ENCODE data around the gene CCDC88C. TPM values are rescaled to one million over a fixed set of nuclear protein-coding genes. Genes with fewer than 3 reads are reported as not detected.

Gene CCDC88C
- total RNA-seq, 1 donor, result under 0.01 TPM

GRCh38 chr14:91329486-91330014 is 88.1 kb downstream of the CCDC88C start:
- TF ChIP-seq CTCF (IDR thresholded peaks at IDR 0.05; ENCODE audit: insufficient read depth, low read depth, low read length), result no peak
- no peak overlapping the region for H3K4me3 ChIP-seq (ENCODE audit: low read depth, low read length)
- DNase-seq (ENCODE audit: low read depth), result no peak

- no peak overlapping the region for H3K4me3 ChIP-seq (ENCODE audit: low read depth, low read length)
- TF ChIP-seq CTCF (IDR thresholded peaks at IDR 0.05; ENCODE audit: insufficient read depth, low read depth, low read length), result no peak
- no peak for DNase-seq (ENCODE audit: low read depth)
These were observed 89.1 kb downstream of the CCDC88C start for GRCh38 chr14:91328313-91329050.

GRCh38 chr14:91327661-91328312 is 89.8 kb downstream of the CCDC88C start:
- DNase-seq (ENCODE audit: low read depth), result no peak
- TF ChIP-seq CTCF (IDR thresholded peaks at IDR 0.05; ENCODE audit: insufficient read depth, low read depth, low read length), result no peak
- no peak overlapping the region for H3K4me3 ChIP-seq (ENCODE audit: low read depth, low read length)

- DNase-seq (ENCODE audit: low read depth), result no peak
- no peak for TF ChIP-seq CTCF (IDR thresholded peaks at IDR 0.05; ENCODE audit: insufficient read depth, low read depth, low read length)
- no peak overlapping the region for H3K4me3 ChIP-seq (ENCODE audit: low read depth, low read length)
These were observed 90.4 kb downstream of the CCDC88C start for GRCh38 chr14:91327250-91327595.

- no peak for TF ChIP-seq CTCF (IDR thresholded peaks at IDR 0.05; ENCODE audit: insufficient read depth, low read depth, low read length)
- no peak overlapping the region for H3K4me3 ChIP-seq (ENCODE audit: low read depth, low read length)
These were observed 90.9 kb downstream of the CCDC88C start for GRCh38 chr14:91326514-91327249.

GRCh38 chr14:91324606-91325575 is 92.7 kb downstream of the CCDC88C start:
- no peak for DNase-seq (ENCODE audit: low read depth)
- no peak overlapping the region for H3K4me3 ChIP-seq (ENCODE audit: low read depth, low read length)
- no peak for TF ChIP-seq CTCF (IDR thresholded peaks at IDR 0.05; ENCODE audit: insufficient read depth, low read depth, low read length)

More at GRCh38 chr14:91326514-91327249, 90.9 kb downstream of the CCDC88C start:
- no peak for DNase-seq (ENCODE audit: low read depth)

All from fibroblast of villous mesenchyme (primary cell).